ENCODE results near the gene RIPOR3. TPM values are rescaled to one million over a fixed set of nuclear protein-coding genes. Genes with fewer than 3 reads are reported as not detected.

RIPOR3 gene
- total RNA-seq, 1 donor from 2014 or later, result 15.1 TPM

- Histone ChIP-seq H3K4me3 (no peak overlapping the region), H3K36me3 (no peaks in the 10 kb centered on the region), H3K9me3 (peaks cover 4 to 5% of the 10 kb centered on the region in 2 donors), H3K4me1 (no peaks in the 10 kb centered on the region), H3K27ac (no peak overlapping the region), H3K27me3 (no peaks in the 10 kb centered on the region)
- intact Hi-C loops (cut with DNase I), result no loop called here
- no peak for DNase-seq (ENCODE audit: low spot score in 2 of 2)
- TF ChIP-seq CTCF (IDR thresholded peaks at IDR 0.05), result no peak
Observed at GRCh38 chr20:50618537-50618936, 72.8 kb downstream of the RIPOR3 start.

GRCh38 chr20:50617022-50617421 is 74.3 kb downstream of the RIPOR3 start:
- DNase-seq (ENCODE audit: low spot score in 2 of 2), result no peak
- intact Hi-C loops (cut with DNase I), result no loop called here
- peaks cover 4 to 5% of the 10 kb centered on the region in 2 donors for H3K9me3 ChIP-seq

GRCh38 chr20:50615407-50615806 is 75.9 kb downstream of the RIPOR3 start:
- H3K27me3 ChIP-seq, result no peaks in the 10 kb centered on the region
- DNase-seq (ENCODE audit: low spot score in 2 of 2), result no peak
- no peak overlapping the region for H3K4me3 ChIP-seq
- H3K36me3 ChIP-seq, result no peaks in the 10 kb centered on the region
- no peaks in the 10 kb centered on the region for H3K4me1 ChIP-seq
- intact Hi-C loops (cut with DNase I), result no loop called here
- TF ChIP-seq CTCF (IDR thresholded peaks at IDR 0.05), result no peak
- H3K9me3 ChIP-seq, result no peaks in the 10 kb centered on the region
- no peak overlapping the region for H3K27ac ChIP-seq

More at GRCh38 chr20:50617022-50617421, 74.3 kb downstream of the RIPOR3 start:
- Histone ChIP-seq H3K27ac (no peak overlapping the region), H3K4me1 (no peaks in the 10 kb centered on the region), H3K4me3 (no peak overlapping the region), H3K36me3 (no peaks in the 10 kb centered on the region), H3K27me3 (no peaks in the 10 kb centered on the region)
- TF ChIP-seq CTCF (IDR thresholded peaks at IDR 0.05), result no peak

- TF ChIP-seq CTCF (IDR thresholded peaks at IDR 0.05), result no peak
- Histone ChIP-seq H3K4me1 (no peaks in the 10 kb centered on the region), H3K27me3 (no peaks in the 10 kb centered on the region), H3K4me3 (no peak overlapping the region), H3K36me3 (no peaks in the 10 kb centered on the region), H3K9me3 (no peaks in the 10 kb centered on the region), H3K27ac (no peak overlapping the region)
- DNase-seq (ENCODE audit: low spot score in 2 of 2), result no peak
- intact Hi-C loops (cut with DNase I), result no loop called here
Observed at GRCh38 chr20:50613438-50614169, 77.7 kb downstream of the RIPOR3 start.

DNA sequence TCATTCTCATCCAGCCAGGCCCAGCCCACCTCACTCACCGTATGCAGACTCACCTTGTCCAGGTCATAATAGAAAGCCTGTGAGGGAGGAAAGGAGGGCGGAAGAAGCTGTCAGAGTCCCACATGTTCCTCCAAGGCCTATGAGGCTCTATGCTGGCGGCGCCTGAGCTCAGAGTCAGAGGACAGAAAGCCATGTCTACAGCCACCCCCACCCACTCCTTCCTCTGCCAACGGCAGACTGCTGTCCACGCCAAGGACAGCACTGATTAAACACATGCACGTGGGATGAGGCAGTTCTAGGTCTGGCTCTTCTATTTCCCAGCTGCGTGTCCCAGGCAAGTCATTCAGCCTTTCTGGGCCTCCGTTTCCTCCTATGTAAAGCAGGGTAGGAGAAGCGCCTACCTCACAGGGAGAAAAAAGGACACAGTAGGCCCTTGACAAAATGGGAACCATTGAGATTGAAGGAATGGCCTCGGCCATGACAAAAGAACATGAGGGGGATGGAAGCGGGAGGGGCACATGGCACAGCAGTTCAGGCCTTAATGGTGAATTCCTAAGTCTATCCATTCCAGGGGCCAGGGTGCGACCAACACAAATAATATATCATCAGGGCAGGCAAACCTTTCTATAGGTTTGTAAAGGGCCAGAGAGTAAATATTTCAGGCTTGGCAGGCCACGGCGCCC is 80.1 kb downstream of the RIPOR3 start:
- DNase-seq (ENCODE audit: low spot score in 2 of 2), result no peak
- H3K36me3 ChIP-seq, result no peaks in the 10 kb centered on the region
- no peaks in the 10 kb centered on the region for H3K4me1 ChIP-seq
- no peak overlapping the region for H3K4me3 ChIP-seq
- no peak overlapping the region for H3K27ac ChIP-seq
- no peak for TF ChIP-seq CTCF (IDR thresholded peaks at IDR 0.05)
- H3K9me3 ChIP-seq, result no peaks in the 10 kb centered on the region
- intact Hi-C loops (cut with DNase I), result no loop called here
- H3K27me3 ChIP-seq, result no peaks in the 10 kb centered on the region
